NB4 (cell line): ENCODE data around the gene TMPRSS3.

Source experiments
- DNase-seq: peaks from one replicate; pipeline ENCODE4 v3.0.0; 2010; ENCODE audit warnings: low read depth
- H3K4me3 ChIP-seq: one replicate; pipeline ENCODE4 v1.5.1; 2011; ENCODE audit warnings: mild to moderate bottlenecking, low read depth, low read length, moderate library complexity
- MAX ChIP-seq: IDR thresholded peaks from 2 replicates; pipeline ENCODE4 v1.6.1; 2011; ENCODE audit warnings: low read depth, low read length
- MYC ChIP-seq: IDR thresholded peaks from 2 replicates; pipeline ENCODE4 v1.6.1; 2011; ENCODE audit warnings: low read depth, low read length
- POLR2A ChIP-seq: IDR thresholded peaks from 2 replicates; pipeline ENCODE4 v1.6.1; 2011; ENCODE audit warnings: mild to moderate bottlenecking; ENCODE audit not compliant: insufficient read length; ENCODE audit errors: extremely low read depth
- TF ChIP-seq, protein P1 (sequence below): IDR thresholded peaks from one replicate; pipeline ENCODE4 v1.5.1; 2012; ENCODE audit warnings: low read depth, low read length

The TMPRSS3 gene

GRCh38 chr21:42395905-42396651, at the start of gene TMPRSS3:
Gene TMPRSS3 (minus strand): TSS chr21:42396052. CDS start chr21:42395417, 635 bp downstream.
- no peak for DNase-seq
- H3K4me3 ChIP-seq = no peak within 1 kb of the TSS
- no peak for TF ChIP-seq MYC
- no peak for TF ChIP-seq MAX
- TF ChIP-seq, protein P1, sequence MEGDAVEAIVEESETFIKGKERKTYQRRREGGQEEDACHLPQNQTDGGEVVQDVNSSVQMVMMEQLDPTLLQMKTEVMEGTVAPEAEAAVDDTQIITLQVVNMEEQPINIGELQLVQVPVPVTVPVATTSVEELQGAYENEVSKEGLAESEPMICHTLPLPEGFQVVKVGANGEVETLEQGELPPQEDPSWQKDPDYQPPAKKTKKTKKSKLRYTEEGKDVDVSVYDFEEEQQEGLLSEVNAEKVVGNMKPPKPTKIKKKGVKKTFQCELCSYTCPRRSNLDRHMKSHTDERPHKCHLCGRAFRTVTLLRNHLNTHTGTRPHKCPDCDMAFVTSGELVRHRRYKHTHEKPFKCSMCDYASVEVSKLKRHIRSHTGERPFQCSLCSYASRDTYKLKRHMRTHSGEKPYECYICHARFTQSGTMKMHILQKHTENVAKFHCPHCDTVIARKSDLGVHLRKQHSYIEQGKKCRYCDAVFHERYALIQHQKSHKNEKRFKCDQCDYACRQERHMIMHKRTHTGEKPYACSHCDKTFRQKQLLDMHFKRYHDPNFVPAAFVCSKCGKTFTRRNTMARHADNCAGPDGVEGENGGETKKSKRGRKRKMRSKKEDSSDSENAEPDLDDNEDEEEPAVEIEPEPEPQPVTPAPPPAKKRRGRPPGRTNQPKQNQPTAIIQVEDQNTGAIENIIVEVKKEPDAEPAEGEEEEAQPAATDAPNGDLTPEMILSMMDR = no peak
- no peak for TF ChIP-seq POLR2A

DNA sequence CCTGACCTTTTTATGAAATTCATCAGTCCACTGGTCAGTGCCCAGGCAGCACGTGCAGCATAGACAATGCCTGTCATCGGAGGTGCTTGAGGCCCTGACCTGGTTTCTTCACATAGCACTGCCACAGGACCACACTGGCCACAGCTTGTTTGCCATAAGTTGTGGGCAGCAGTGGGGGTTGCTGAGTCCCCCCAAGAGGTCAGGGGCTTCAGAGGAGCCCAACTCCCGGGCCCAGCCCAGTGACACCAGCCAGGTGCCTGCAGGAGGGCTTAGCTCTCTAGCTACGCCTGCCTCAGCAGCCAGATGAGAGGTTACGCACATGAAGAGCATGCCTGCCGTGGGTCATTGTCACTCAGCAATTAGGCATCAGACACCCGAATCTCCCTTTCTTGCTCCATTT, 49.5 kb upstream of the TMPRSS3 start:
- no peak for DNase-seq
- TF ChIP-seq MYC (no peak), POLR2A (no peak), MAX (no peak)
- TF ChIP-seq, protein P1 = no peak

DNA sequence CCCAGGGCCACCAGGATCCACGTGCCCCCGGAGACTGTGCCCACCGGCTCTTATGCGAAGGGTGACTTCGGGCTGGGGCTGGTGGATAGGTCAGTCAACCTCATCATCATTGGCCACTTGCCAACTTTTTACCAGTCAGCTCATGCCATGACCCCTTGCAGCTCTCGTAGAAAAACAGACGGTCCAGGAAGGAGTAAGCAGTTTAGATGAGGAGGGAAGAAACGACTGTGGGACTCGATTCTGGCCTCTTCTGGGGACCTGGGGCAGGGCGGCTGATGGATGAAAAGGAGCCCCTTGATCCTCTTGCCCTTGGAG, 48.9 kb upstream of the TMPRSS3 start:
- no peak overlapping the region for H3K4me3 ChIP-seq
- no peak for DNase-seq
- TF ChIP-seq, protein P1 = no peak
- TF ChIP-seq POLR2A (no peak), MYC (no peak), MAX (no peak)

More for the DNA sequence above, 49.5 kb upstream of the TMPRSS3 start:
- H3K4me3 ChIP-seq = no peak overlapping the region

GRCh38 chr21:42443876-42444744, 48.3 kb upstream of the TMPRSS3 start:
- DNase-seq = no peak
- TF ChIP-seq, protein P1 = no peak
- no peak overlapping the region for H3K4me3 ChIP-seq

DNA sequence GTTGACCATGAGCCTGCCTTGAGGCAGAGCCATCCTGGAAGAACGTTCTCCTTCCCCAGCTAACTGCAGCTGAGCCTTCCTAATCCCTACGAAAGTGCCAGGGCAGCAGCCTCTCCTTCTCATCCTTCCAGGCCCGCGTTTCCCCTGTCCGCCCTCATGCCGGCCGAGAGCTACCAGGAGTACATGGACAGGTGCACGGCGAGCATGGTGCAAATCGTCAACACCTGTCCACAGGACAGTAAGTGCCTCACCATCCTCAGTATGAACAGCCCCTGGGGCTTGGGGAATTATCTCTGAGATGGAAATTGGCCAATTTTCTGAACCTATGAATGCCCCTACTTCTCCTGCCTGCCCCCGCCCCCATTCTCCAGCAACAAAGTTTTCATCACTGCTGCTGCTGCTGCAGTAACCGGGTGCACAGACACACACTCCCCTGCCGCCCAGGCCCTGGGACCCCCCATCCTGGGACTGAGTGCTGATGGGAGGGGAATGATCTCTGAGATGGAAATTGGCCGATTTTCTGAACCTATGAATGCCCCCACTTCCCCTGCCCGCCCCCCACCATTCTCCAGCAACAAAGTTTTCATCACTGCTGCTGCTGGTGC, 47.4 kb upstream of the TMPRSS3 start:
- DNase-seq = no peak
- TF ChIP-seq POLR2A (no peak), MAX (no peak), MYC (no peak)
- TF ChIP-seq, protein P1 = no peak
- H3K4me3 ChIP-seq = no peak overlapping the region
